Fibroblast of villous mesenchyme (primary cell): ENCODE results near the gene ZNF439. TPM values are rescaled to one million over a fixed set of nuclear protein-coding genes. Genes with fewer than 3 reads are reported as not detected.
"Not testable (repeated sequence)": the region's sequence is repeated elsewhere in the genome, so short reads cannot be mapped to it uniquely, and the experiment has no call there.

Experiments used
- DNase-seq: peaks from one replicate; pipeline ENCODE4 v3.0.0-alpha.2; 2010; ENCODE audit warnings: low read depth
- H3K4me3 ChIP-seq: 2 replicates; pipeline ENCODE4 v1.5.1; 2011; ENCODE audit warnings: low read depth, mild to moderate bottlenecking, low read length
- total RNA-seq: library from RNA; depleted of rRNA; stranded (reverse); fragments of >200 nt; gene quantifications from 2 replicates; pipeline ENCODE4 v1.2.3, GENCODE V29; 2012
- TF ChIP-seq, protein P1 (sequence below): IDR thresholded peaks from 2 replicates; pipeline ENCODE4 v1.5.1; 2012; ENCODE audit warnings: low read depth, mild to moderate bottlenecking, low read length; ENCODE audit not compliant: insufficient read depth

Gene ZNF439
- total RNA-seq, 1 donor, result 4.3 TPM

GRCh38 chr19:11887611-11888531, 39.3 kb downstream of the ZNF439 start, which contains the start of gene ZNF69:
Gene ZNF69 (plus strand): TSS chr19:11887782. CDS start chr19:11887924, 142 bp downstream.
- DNase-seq, result peak; percentile 48
- peak within 1 kb of the TSS; percentile 78 for H3K4me3 ChIP-seq
- TF ChIP-seq, protein P1, sequence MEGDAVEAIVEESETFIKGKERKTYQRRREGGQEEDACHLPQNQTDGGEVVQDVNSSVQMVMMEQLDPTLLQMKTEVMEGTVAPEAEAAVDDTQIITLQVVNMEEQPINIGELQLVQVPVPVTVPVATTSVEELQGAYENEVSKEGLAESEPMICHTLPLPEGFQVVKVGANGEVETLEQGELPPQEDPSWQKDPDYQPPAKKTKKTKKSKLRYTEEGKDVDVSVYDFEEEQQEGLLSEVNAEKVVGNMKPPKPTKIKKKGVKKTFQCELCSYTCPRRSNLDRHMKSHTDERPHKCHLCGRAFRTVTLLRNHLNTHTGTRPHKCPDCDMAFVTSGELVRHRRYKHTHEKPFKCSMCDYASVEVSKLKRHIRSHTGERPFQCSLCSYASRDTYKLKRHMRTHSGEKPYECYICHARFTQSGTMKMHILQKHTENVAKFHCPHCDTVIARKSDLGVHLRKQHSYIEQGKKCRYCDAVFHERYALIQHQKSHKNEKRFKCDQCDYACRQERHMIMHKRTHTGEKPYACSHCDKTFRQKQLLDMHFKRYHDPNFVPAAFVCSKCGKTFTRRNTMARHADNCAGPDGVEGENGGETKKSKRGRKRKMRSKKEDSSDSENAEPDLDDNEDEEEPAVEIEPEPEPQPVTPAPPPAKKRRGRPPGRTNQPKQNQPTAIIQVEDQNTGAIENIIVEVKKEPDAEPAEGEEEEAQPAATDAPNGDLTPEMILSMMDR, result no peak

DNA sequence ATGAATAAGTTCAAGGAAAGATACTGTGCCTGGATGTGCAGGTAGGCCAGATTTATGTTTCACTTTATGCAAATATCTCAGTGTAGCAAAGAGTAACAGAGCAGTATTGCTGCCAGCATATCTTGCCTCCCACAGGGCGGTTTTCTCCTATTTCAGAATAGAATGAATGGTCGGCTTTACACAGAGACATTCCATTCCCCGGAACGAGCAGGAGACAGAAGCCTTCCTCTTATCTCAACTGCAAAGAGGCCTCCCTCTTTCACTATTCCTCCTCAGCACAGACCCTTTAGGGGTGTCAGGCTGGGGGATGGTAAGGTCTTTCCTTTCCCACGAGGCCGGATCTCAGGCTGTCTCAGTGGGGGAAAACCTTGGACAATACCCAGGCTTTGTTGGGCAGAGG, 41.4 kb downstream of the ZNF439 start:
- not testable (repeated sequence) for H3K4me3 ChIP-seq, DNase-seq

DNA sequence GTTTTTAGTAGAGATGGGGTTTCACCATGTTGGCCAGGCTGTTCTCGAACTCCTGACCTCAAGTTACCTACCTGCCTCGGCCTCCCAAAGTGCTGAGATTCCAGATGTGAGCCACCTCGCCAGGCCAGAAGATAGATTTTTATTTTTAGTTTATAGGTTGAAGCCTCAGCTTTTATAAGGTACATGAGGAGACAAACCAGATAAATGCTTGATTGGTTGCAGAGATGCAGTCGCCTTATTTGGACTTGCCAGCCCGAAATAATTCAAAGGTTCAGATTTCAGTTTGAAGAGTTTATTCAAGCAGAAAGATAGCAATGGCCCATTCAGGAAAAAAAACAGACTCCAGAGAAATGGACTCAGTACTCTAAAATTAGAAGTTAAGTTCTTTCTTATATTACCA, 42.1 kb downstream of the ZNF439 start:
- TF ChIP-seq, protein P1, result no peak
- H3K4me3 ChIP-seq, result no peak overlapping the region
- no peak for DNase-seq

DNA sequence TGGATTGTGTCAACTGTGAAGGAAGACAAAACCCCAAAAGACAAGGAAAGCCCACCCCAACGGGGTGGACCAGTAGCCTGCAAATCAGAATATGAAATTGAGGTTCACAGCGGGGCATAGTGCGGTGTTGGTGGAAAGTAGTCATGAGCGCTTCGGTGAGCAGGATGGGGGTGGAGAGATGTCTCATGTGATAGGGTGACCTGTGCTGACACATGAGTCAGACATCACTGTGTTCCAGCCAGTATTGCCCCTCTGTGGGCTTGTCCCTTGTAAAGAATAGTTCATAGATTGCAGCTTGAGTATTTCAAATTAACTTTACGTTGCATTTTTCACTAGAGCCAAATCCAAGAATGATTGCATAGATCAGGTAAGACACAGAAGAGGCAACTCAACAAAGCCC, 46.3 kb downstream of the ZNF439 start:
- TF ChIP-seq, protein P1, result no peak

DNA sequence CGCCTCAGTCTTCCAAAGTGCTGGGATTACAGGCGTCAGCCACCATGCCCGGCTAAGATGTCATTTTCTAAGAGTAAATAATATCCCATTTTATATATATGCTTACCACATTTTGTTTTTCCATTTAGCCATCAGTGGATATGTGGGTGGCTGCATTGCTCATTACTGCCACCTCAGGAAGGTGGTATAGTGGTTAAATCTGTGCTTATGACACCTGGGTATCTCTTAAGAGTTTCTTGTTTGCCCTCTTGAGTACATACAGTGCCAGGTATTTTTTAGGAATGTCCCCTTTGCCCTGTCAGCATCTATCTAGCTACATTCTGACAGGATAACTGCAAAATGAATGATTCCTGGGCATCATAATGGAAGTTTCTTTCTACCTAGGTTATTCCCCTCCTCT, 53.7 kb downstream of the ZNF439 start:
- DNase-seq, result no peak
- TF ChIP-seq, protein P1, result no peak
- no peak overlapping the region for H3K4me3 ChIP-seq

More for the DNA sequence above, 46.3 kb downstream of the ZNF439 start:
- DNase-seq, result no peak
- H3K4me3 ChIP-seq, result no peak overlapping the region

- no peak overlapping the region for H3K4me3 ChIP-seq
- TF ChIP-seq, protein P1, result no peak
- DNase-seq, result no peak
Measured at GRCh38 chr19:11905928-11906327, 57.4 kb downstream of the ZNF439 start.

GRCh38 chr19:11911937-11912336, 63.4 kb downstream of the ZNF439 start:
- DNase-seq, H3K4me3 ChIP-seq: not testable (repeated sequence)

GRCh38 chr19:11914417-11915051, 66.0 kb downstream of the ZNF439 start:
- not testable (repeated sequence) for DNase-seq

More at GRCh38 chr19:11914417-11915051, 66.0 kb downstream of the ZNF439 start:
- not testable (repeated sequence) for H3K4me3 ChIP-seq
